HG03066 (cell line): ENCODE results near the gene GTF2IRD1.
"Not testable (repeated sequence)": the region's sequence is repeated elsewhere in the genome, so short reads cannot be mapped to it uniquely, and the experiment has no call there.

Experiments
- ATAC-seq: cut with Tn5 transposase; IDR thresholded peaks from one replicate; pipeline ENCODE4 v1.9.1; 2021; ENCODE audit warnings: low read depth; ENCODE audit not compliant: unreplicated experiment

GTF2IRD1 gene

GRCh38 chr7:74466196-74466813, 12.6 kb downstream of the GTF2IRD1 start:
- ATAC-seq = no peak

- ATAC-seq = no peak
These were observed 14.2 kb downstream of the GTF2IRD1 start for GRCh38 chr7:74467876-74468275.

- no peak for ATAC-seq
These were observed 16.8 kb downstream of the GTF2IRD1 start for GRCh38 chr7:74470504-74470903.

- no peak for ATAC-seq
These were observed 19.4 kb downstream of the GTF2IRD1 start for GRCh38 chr7:74473116-74473515.

- ATAC-seq = no peak
These were observed 20.7 kb downstream of the GTF2IRD1 start for GRCh38 chr7:74474271-74474865.

GRCh38 chr7:74475243-74475986, 21.7 kb downstream of the GTF2IRD1 start:
- no peak for ATAC-seq

GRCh38 chr7:74475987-74476350, 22.3 kb downstream of the GTF2IRD1 start:
- ATAC-seq = no peak

- ATAC-seq = no peak
These were observed 22.9 kb downstream of the GTF2IRD1 start for GRCh38 chr7:74476626-74477025.

GRCh38 chr7:74478671-74479065, 25.0 kb downstream of the GTF2IRD1 start:
- no peak for ATAC-seq

GRCh38 chr7:74479066-74479781, 25.5 kb downstream of the GTF2IRD1 start:
- ATAC-seq = no peak

GRCh38 chr7:74479961-74480829, 26.5 kb downstream of the GTF2IRD1 start:
- no peak for ATAC-seq

GRCh38 chr7:74480861-74481417, 27.2 kb downstream of the GTF2IRD1 start:
- ATAC-seq = no peak

- ATAC-seq = no peak
These were observed 27.9 kb downstream of the GTF2IRD1 start for GRCh38 chr7:74481458-74482196.

GRCh38 chr7:74482197-74482467, 28.4 kb downstream of the GTF2IRD1 start:
- ATAC-seq = no peak

GRCh38 chr7:74482629-74483401, 29.1 kb downstream of the GTF2IRD1 start:
- no peak for ATAC-seq

- ATAC-seq = no peak
These were observed 30.0 kb downstream of the GTF2IRD1 start for GRCh38 chr7:74483402-74484336.

- ATAC-seq = no peak
These were observed 31.9 kb downstream of the GTF2IRD1 start for GRCh38 chr7:74485611-74486010.

GRCh38 chr7:74488518-74489030, 34.9 kb downstream of the GTF2IRD1 start:
- not testable (repeated sequence) for ATAC-seq
